GM19023 (cell line): ENCODE measurements around the gene EVA1C.
"Not testable (repeated sequence)": the region's sequence is repeated elsewhere in the genome, so short reads cannot be mapped to it uniquely, and the experiment has no call there.

Source experiments
- ATAC-seq: cut with Tn5 transposase; IDR thresholded peaks from one replicate; pipeline ENCODE4 v1.9.1; 2021; ENCODE audit warnings: mild to moderate bottlenecking, moderate library complexity; ENCODE audit not compliant: unreplicated experiment

The EVA1C gene

DNA sequence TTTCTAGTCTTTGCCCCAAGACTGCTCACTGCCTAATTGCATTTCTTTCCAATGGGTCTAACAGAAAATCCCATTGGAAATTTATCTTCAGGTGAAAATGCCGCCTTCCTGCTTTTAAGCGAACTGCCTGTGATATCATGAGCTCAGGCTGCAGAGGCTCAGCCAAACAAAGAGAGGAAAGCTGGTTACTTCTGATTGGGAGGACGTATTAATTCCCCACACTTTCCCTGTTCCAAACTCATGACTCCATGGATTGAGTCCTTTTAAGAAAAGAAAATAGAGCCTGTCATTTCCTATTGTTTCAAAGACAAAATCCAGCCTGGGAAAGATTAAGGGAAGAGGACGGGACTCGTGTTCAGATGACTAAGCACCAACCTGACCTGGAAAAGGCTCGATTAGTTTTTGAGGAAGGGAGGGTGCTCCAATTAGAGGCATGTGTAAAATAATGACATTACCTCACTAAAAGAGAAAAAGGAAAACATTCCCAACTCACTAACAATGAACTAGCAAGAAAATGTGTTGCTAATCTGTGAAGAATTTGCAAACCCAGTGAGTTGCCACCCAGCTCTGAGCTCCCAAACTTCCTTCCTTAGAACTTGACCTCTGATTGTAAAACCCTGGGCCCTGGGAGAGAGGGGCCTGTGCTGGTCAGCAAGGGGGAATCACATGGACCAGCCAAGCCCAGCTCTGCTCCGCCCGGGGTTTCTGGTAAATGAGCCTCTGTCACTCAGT lies 111.6 kb downstream of the EVA1C start:
- no peak for ATAC-seq

DNA sequence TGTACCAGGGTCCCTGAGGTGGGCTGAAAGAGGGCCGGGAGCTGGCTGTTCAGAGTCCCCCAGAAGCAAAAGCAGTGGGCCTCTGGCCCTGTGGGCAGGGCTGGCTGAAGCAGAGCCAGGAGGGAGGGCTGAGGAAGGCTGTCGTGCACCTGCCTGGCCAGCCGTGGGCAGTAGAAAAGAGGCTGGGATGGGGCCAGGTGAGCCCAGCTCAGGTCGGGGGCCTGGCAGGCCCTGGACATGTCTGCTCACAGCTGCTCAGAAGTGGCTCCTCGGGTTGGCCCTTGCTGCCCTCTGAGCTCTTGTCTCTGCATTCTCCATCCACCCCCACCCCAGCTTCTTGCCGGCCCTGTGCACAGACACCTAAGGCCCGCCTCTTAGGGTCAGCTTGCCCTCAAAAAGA lies 112.8 kb downstream of the EVA1C start:
- no peak for ATAC-seq

DNA sequence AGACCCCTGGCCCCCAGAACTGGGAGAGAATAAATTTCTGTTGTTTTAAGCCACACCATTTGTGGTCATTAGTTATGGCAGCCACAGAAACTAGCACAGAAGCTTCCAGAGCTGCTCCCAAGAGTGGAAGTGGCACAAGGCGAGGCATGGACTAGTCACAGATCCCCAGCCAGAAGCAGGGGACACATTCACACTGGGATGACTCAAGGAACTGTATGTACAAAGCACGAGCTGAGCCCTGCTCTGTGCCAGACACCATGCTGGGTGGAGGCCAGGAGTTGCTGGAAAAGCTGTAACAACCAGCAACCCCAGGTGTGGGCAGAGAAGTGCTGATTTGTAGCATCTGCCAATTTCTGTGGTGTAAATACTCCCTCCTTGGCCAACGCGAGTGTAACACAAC lies 117.2 kb downstream of the EVA1C start:
- no peak for ATAC-seq

DNA sequence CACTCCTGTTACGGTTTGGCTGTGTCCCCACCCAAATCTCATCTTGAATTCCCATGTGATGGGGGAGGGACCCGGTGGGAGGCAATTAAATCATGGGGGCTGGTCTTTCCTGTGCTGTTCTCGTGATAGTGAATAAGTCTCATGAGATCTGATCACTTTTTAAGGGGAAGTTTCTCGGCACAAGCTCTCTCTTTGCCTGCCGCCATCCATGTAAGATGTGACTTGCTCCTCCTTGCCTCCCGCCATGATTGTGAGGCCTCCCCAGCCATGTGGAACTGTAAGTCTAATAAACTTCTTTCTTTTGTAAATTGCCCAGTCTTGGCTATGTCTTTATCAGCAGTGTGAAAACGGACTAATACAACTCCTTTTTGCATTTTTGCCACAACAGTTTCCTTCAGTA lies 118.3 kb downstream of the EVA1C start:
- ATAC-seq: not testable (repeated sequence)

DNA sequence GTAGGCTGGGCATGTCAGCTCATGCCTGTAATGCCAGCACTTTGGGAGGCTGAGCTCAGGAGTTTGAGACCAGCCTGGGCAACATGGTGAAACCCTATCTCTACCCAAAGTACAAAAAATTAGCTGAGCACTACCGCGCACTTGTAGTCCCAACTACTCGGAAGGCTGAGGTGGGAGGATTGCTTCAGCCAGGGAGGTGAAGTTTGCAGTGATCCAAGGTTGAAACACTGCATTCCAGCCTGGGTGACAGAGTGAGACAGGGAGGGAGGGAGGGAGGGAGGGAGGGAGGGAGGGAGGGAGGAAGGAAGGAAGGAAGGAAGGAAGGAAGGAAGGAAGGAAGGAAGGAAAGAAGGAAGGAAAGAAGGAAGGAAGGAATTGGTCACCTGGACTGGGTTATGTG lies 119.1 kb downstream of the EVA1C start:
- ATAC-seq: not testable (repeated sequence)

DNA sequence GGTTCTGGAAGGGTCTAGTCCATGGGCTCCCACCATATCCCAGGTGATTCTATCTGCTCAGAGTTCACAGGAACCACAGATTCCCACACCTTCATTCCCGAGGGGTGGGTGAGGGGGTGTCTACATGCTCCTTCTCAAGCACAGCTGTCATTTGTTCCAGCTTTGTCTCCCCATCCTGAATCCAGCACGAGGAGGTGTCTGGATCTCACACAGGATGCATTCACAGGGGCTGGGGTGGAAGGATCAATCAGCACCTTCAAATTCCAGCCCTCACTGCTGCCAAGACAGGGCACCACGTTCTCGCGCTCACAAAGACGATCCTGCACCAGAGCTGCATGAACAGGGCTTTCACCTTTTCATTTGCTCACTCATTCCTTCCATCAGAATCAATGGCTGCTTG lies 120.1 kb downstream of the EVA1C start:
- no peak for ATAC-seq

DNA sequence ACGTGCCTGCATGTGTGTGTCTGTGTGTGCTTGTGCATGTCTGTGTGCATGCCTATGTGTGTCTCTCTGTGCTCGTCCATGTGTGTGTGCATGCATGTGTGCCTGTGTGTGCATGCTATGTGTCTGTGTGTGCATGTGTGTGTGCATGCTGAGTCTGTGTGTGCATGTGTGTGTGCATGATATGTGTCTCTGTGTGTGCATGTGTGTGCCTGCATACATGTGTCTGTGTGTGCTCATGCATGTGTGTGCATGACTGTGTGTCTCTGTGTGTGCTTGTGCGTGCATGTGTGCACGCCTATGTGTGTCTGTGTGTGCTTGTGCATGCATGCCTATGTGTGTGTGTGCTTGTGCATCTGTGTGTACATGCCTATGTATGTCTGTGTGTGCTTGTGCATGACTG lies 120.5 kb downstream of the EVA1C start:
- ATAC-seq: no peak

DNA sequence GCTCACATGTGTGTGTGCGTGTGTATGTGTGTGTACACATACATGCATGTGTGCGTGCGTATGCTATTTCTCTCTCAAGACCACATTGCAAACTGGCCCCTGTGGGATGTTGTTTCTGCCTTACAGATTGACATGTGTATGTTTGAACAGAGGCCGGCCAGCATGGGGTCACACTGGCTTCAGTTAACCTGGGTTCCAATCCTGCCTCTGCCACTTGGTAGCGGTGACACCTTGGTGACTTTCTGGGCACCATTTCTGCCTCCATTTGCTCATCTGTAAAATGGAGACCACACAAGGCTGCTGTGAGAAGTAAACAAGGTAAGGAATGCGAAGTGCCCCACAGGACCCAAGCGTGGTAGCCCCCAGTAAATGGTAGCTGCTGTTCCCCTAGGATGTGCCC lies 121.1 kb downstream of the EVA1C start:
- no peak for ATAC-seq

DNA sequence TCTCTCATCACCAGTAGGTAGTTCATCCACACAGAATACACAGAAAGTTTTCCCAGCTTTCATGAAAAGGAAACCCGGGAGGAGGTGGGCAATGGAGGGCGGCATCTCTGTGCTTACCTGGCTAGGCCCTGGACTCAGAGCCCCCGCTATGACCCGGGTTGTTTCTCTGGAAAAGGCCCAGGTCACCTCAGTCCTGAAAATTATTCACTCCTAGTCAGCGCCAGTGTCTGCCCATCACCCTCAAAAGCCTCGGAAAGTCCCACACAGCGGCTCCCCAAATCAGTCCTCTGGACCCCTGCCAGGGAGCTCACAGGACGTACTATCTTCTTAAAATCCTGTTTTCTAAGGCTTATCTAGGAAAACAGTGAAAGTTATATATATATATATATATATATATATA lies 121.6 kb downstream of the EVA1C start:
- no peak for ATAC-seq

DNA sequence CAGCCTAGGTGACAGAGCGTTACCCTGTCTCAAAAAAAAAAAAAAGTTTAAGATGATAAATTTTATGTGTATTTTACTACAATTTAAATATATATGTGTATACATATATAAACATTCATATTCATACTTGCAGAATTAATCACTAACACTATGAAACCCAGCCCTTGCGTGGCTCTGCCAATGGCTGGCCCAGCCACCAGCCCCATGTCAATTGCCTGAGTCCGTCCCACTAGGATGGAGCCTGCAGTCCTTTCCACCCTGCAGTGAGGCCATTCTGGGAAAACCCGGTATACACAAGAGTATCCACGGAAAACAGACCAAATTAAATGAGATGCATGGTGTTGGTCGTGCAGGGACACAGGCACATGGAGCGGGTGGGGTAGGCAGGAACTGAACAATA lies 123.1 kb downstream of the EVA1C start:
- ATAC-seq: no peak

DNA sequence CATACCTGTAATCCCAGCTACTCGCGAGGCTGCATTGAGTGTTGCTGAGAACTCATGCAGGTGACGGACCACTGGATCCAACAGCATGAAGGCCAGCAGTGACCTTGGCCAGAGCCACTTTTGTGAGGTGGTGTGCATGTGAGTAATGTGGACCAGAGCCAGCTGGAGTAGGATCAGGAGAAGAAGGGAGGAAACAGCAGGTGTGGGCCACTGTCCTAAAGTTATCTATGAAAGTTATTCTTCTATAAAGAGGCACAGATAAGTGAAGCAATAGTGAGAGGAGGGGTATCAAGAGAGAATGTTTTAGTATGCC lies 125.0 kb downstream of the EVA1C start:
- ATAC-seq: no peak

DNA sequence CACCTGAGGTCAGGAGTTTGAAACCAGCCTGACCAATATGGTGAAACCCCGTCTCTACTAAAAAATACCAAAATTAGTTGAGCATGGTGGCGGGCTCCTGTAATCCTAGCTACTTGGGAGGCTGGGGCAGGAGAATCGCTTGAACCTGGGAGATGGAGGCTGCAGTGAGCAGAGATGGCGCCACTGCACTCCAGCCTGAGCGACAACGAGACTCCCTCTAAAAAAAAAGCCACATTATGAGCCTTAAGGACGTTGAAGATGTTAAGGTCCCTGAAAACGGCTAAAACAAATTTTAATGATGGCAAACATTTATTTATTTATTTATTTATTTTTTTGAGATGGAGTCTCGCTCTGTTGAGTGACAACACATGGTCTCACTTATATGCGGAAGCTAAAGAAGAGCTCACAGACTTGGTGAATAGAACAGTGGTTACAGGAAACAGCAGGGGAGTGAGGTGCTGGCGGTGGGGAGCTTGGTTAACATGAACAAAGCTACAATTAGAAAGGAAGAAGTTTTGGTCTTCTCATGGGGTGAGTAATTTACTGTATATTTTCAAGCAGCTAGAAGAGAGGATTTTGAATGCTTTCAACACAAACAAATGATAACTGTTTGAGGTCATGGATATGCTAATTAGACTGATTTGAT lies 125.8 kb downstream of the EVA1C start:
- ATAC-seq: no peak

DNA sequence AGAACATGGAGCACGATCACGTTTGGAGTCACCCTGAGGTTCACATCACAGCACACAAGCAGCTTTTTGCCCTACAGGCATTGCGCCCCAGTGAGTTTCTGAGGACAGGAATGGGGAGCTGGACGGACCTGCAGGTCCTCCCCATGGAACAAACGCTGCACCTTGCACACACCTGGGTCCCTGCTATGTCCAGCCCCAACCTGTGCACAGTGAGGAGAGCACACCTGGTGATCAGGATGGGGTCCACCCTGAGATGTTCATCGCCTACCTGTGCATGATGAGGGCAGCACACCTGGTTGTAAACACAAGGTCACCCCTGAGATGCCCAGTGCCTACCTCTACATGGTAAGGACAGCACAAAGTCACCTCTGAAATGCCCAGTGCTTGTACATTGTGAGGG lies 126.9 kb downstream of the EVA1C start:
- ATAC-seq: no peak

DNA sequence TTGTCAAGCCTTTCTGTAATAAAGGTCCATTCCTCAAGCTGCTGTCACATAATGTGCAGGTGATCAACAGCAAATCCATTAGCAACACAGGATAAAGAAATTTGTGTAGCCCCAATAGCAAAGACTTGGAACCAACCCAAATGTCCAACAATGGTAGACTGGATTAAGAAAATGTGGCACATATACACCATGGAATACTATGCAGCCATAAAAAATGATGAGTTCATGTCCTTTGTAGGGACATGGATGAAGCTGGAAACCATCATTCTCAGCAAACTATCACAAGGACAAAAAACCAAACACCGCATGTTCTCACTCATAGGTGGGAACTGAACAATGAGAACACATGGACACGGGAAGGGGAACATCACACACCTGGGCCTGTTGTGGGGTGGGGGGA lies 130.6 kb downstream of the EVA1C start:
- not testable (repeated sequence) for ATAC-seq

DNA sequence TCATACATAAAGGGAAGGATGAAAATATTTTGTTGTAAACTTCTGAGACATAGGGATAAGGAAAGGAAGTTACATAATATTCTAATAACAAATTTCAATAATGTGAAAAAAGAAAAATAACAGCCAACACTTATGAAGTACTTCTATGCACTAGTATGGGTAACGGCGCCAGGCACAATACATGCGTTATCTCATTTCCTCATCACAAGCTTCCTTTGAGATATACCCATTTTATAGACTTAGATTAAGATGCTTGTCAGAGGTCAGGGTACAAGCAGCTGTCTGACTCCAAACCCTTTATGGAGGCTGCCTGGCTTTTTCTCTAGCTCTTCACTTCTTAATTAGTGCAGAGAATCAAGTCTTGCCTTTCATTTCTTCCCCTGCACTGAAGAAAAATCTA lies 131.5 kb downstream of the EVA1C start:
- no peak for ATAC-seq

DNA sequence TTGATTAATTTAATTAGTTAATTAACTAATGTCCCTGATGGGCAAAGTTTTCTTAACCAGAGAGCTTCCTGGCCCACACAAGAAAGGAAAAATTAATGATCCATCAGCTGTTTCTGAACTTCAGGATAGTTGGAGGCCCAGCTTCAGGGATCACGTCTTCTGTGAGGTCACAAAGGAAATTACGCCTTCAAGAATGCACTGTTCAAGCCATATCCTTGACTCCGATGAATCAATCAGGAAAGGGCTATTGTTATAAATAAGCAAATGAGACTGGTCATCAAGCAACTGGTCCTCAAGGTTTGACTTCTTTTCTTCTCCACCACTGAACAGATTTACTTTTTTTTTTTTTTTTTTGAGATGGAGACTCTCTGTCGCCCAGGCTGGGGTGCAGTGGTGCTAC lies 132.2 kb downstream of the EVA1C start:
- ATAC-seq: no peak

DNA sequence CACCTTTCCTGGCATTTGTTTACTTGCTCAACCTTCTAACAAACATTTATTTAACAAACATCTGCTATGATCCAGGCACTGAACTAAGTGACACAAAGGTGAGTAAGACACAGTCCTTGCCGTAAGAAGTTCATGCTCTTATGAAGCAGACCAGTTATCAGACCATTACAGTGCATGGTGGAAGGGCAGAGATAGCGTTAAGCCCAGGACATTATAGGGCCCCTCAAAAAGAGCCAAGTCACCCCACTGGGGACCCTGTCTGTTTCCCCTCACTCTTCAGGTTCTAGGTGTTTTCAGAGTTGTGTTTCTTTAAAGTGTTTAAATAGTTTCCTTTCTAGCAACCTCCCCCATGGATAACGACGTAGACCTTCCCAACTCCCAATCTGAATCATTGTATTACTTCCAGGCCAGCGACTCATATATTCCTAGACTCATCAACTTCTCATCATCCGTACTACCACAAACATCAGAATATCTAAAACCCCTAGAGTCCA lies 133.5 kb downstream of the EVA1C start:
- ATAC-seq: no peak

DNA sequence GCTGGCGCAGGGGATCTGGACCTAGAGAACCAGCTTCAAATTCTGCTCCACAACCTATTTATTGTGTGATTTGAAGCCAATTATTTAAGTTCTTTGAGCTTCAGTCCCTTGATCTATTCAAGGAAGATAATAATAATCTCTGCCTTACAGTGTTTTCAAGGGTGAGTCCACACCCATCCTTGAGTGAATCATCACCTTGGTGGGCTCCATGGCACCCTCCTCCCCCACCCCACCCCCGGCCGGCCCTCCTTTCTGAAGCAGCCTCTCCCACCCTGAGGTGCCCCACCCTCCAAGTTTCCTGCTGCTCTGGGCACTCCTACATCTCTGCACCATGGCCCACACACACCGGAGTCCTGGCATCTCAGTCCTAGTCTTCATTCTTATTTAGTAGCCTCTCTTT lies 134.5 kb downstream of the EVA1C start:
- ATAC-seq: no peak

DNA sequence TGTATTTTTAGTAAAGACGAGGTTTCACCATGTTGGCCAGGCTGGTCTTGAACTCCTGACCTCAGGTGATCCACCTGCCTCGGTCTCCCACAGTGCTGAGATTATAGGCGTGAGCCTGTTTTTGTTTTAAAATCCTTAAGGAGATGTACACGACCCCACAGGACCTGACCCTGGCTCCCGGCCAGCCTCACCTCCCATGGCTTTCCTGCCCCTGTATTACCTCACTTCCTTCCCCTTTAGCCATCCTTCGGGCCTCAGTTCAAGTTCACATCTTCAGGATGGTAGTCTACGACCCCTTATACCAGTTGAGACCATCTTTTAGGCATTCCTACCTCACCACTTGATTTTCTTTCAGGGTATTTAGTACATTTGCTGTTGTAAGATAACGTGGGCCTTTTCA lies 136.5 kb downstream of the EVA1C start:
- no peak for ATAC-seq

DNA sequence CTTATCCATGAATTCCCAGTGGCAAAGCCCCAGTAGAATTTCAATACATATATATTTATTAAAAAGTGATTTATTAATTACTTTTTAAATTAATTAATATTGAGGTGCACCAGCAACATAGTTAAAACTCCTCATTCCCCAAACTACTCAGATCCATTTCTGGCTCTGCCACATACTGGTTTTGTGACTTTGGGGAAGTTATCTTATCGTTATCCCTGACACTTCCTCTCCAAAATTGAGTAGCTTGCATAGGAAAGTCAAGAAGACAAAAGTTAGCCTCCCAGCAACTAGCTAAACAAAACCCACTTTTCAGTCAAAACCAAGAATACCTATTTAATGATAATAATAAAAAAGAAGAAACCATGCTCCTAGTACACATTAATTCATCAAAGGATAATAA lies 136.9 kb downstream of the EVA1C start:
- no peak for ATAC-seq

DNA sequence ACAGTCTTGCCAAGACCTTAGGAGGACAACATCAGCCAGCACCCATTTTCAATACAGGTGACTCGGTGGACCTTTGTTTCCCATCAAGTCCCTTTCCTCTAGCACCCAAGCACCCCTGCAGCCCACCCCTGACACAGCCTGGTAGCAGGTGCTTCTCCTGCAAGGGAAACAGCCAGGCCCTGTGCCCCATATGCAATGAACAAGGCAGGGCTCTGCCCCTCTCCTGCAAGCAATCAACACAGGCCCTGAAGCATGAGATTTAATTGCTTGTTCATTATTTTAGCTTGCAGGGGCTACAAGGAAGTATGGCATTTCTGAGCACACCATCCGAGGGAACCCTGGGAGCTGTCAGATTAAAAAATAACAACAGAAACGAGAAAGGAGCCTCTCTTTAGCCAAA lies 137.4 kb downstream of the EVA1C start:
- ATAC-seq: no peak

DNA sequence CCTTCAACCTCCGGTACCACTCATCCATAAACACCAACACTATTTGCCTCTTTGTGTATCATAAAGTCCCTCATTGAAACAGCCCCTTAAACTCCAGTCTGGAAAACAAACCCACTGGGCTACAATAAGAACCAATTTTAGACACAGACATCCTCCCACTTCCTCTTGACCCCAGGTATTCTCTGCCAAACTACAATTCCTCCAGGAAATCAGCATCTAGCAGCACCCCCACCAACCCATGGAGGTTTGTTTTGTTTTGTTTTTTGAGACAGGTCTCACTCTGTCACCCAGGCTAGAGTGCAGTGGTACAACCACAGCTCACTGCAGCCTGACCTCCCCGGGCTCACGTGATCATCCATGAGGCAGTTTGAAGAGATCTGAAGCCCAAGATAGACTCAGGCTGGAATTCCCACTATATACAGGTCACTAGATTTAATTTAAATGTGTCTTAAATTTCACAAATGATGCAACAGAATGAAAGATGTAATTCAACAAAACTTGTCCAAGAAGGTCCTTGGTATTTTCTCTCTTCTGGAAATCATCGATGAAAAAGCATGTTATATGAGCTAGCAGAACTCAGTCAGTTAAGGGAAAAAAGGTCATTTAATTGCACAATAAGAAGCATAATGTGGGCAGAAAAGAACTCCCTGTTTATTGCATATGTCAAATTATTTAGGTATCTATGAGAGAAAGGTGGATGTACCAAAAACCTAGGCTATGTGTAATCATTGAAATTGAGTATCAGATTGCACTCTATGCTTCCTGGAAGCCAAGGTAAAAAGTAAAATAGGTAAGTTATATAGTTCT lies 142.5 kb downstream of the EVA1C start:
- no peak for ATAC-seq
